GM19025 (cell line): ENCODE results near the gene DNAAF1.

Experiments
- ATAC-seq: cut with Tn5 transposase; IDR thresholded peaks from one replicate; pipeline ENCODE4 v1.9.1; 2021; ENCODE audit warnings: mild to moderate bottlenecking, low read depth, moderate library complexity; ENCODE audit not compliant: unreplicated experiment

The DNAAF1 gene

DNA sequence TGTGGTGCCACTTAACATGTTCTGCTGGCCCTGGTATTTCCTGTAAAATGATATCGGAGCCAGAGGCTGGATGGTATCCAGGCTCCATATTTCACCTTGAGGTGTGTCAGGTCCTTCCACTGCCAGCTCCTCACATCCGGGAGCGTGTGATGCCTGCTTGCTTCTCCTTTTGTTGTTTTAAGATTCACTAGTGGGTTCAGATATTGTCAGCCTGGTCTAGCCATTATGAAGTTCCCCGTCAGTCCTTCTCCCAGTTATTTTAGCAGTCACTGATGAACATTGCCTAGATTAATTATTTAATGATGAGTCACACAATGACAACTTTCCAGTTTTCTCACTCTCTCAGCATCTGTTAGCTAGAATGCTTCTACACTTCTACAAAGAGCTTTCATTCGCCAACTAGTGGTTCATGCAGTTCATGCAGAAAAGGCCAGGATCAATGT is 11.3 kb downstream of the DNAAF1 start:
- no peak for ATAC-seq

DNA sequence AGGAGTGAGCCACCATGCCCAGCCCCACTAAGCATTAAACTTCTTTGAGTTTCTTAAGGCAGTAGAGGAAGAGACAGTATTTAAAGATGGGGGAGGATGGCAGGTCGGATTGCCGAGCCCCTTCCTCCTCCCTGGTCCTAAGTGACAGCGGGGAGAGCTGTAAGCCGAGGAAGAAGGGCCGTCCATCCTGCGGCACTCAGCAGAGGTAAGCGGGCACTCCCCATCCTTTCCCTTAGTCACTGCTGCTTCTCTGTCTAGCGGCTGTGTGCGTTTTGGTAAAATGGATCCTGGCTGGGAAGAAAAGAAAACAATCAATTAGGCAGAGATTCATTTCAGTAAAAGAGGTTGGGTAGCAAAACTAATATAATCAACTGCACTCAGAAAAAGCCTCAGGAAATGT is 13.9 kb downstream of the DNAAF1 start:
- no peak for ATAC-seq

- ATAC-seq: no peak
Measured at GRCh38 chr16:84159800-84160199, 14.7 kb downstream of the DNAAF1 start.

DNA sequence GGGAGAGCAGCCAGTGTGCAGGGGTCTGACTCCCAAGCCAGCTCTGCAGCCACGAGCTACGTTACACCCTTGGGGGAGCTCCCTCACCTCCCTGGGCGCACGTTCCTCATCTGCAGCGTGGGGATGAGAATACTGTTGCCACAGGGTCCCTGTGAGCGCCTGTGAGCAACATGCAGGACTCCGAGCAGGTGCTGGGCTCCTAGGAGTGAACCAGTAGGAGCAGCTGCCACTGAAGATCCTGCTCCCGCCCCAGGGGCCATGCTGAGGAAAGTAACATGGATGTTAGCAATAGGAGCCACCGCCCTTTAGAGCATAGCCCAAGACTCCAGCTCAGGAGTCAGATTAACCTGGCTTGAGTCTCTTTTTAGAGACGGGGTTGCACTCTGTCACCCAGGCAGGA is 15.9 kb downstream of the DNAAF1 start:
- no peak for ATAC-seq

DNA sequence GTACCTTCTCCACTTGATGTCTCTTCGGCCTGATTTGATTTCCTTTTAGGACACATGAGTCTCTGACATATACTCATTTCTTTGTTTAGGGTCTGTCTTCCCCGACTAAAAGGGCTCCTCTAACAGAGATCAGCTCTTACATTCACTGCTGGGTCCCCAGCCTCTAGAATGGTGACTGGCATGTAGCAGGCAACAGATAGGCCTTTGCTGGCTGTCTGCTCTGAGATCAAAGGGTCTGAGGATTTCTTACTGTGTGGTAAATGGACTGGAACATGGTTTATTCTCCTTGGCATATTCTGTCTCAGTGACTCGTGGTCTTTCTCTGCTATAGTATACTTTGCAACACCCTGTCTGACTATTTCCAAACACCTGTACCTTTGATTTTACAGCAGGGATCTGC is 16.7 kb downstream of the DNAAF1 start:
- no peak for ATAC-seq

DNA sequence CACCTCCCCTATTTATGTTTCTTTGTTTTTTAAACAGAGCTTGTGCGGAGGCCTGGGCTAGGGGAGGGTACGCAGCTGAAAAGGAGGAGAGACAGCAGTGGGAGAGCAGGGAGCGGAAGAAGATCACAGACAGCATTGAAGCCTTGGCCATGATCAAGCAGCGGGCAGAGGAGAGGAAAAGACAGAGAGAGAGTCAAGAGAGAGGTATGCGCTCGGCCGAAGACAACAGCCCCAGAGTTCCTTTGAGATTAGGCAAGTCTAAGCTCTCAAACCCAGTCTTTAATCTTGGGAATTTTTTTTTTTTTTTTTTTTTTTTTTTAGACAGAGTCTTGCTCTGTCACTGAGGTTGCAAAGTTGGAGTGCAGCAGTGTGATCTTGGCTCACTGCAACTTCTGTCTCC is 20.6 kb downstream of the DNAAF1 start:
- no peak for ATAC-seq

- no peak for ATAC-seq
Measured at GRCh38 chr16:84166796-84167695, 21.9 kb downstream of the DNAAF1 start.

GRCh38 chr16:84169765-84170310 is 24.7 kb downstream of the DNAAF1 start:
- no peak for ATAC-seq

DNA sequence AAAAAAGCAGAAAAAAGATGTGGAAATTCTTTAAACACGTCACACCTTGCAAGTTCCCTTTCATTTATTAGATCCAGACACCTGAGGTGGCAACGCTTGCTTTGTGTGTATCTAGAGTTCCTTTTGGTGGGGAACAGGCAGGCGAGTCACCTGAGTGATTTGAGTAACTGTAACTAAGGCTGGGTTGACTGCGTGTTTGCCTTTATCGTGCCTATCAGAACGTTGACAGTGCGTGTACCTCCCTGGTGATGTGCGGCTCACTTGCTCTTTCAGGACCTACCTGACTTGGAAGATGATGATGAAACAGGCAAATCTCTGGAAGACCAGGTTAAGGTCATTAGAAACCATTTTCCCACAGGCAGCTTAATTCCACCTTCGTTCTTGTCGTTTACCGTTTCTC is 29.3 kb downstream of the DNAAF1 start:
- ATAC-seq: no peak

GRCh38 chr16:84175350-84176081 is 30.4 kb downstream of the DNAAF1 start:
- ATAC-seq: peak; percentile 87

GRCh38 chr16:84176192-84177053 is 31.3 kb downstream of the DNAAF1 start:
- no peak for ATAC-seq

GRCh38 chr16:84177741-84178073 is 32.6 kb downstream of the DNAAF1 start:
- ATAC-seq: no peak

GRCh38 chr16:84178146-84178765 is 33.1 kb downstream of the DNAAF1 start:
- ATAC-seq: no peak

GRCh38 chr16:84178892-84179611 is 33.9 kb downstream of the DNAAF1 start:
- no peak for ATAC-seq

- no peak for ATAC-seq
Measured at GRCh38 chr16:84179612-84180320, 34.7 kb downstream of the DNAAF1 start.

- ATAC-seq: no peak
Measured at GRCh38 chr16:84180519-84181140, 35.5 kb downstream of the DNAAF1 start.

DNA sequence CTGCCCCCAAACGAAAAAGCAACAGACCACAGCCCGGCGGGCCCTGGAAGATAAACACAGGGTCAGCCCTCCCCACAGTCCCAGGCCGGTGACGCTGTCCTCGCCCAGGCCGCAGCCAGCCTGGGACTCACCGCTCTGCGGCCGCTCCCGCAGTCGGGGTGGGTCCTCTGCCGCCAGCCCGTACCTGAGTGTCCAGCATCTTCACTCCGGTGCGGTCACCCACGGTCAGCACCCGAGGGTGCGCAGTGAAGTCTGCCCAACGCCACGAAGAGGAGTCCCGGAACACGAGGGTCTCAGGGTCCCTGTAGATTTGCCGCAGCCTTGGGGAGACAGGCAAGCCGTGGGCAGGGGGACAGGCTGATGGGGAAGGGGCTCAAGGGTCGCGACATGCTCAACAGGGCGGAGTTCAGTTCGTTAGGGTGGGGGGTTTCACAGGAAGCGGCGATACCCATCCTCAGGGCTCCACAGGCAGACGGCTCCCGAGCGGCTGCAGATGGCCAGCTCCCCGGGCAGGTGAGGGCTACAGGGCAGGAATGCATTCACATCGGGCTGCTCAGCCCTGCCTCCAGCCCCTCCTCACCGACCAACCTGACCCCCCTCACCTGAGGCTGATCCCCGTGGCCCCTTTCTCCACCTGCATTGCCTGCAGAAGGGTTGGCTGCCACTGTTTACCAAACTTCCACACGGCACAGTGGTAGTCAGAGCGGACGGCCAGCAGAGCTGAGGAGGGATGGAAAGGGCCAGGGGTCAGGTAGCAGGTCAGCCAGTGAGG is 36.2 kb downstream of the DNAAF1 start:
- no peak for ATAC-seq

DNA sequence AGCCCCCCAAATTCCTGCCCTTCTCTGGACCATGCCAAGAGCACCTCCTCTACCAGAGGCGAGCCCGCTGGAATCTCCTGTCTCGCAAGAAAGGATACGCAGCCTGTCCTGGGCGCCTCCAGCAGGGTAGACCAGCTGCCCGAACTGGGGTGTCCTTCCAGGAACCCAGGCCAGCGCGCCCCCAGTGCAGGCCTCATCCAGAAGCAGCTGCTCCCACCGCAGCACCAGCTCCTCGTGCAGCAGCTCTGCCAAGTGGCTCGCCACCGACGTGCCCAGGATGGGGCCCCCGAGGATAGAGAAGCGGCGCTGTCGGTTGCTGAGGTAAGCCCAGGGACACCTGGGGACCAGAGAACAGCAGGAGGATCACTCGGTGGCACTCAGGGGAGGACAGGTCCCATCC is 37.0 kb downstream of the DNAAF1 start:
- no peak for ATAC-seq
